Memory B cell (primary cell): ENCODE results near the gene YIPF2.
"Not testable (repeated sequence)": the region's sequence is repeated elsewhere in the genome, so short reads cannot be mapped to it uniquely, and the experiment has no call there.

Experiments used
- ATAC-seq: fragments of 150-1000 bp; cut with Tn5 transposase; 2 replicates; pipeline ENCODE4 v1.10.0; 2021; ENCODE audit warnings: low read depth, mild to moderate bottlenecking, moderate library complexity
- DNase-seq, 2 donors: peaks; one replicate each; pipeline ENCODE4 v3.0.0; 2022; ENCODE audit warnings: low spot score in 2 of 2
- H3K27ac Mint-ChIP-seq: one replicate; pipeline ENCODE4 v1.8.0; 2022; ENCODE audit warnings: mild to moderate bottlenecking, moderate library complexity, mixed read lengths
- H3K27me3 Mint-ChIP-seq: one replicate; pipeline ENCODE4 v1.8.0; 2022; ENCODE audit warnings: mixed read lengths
- H3K36me3 Mint-ChIP-seq: one replicate; pipeline ENCODE4 v1.8.0; 2022; ENCODE audit warnings: mild to moderate bottlenecking, mixed read lengths
- H3K4me1 Mint-ChIP-seq: one replicate; pipeline ENCODE4 v1.8.0; 2022; ENCODE audit warnings: mixed read lengths
- H3K4me3 Mint-ChIP-seq: one replicate; pipeline ENCODE4 v1.8.0; 2022; ENCODE audit warnings: mild to moderate bottlenecking, moderate library complexity, mixed read lengths
- H3K9me3 Mint-ChIP-seq: one replicate; pipeline ENCODE4 v1.8.0; 2022; ENCODE audit warnings: mixed read lengths

Gene YIPF2

GRCh38 chr19:10887616-10888367, 40.6 kb downstream of the YIPF2 start:
- no peak overlapping the region for H3K27ac Mint-ChIP-seq
- ATAC-seq (no peak), DNase-seq (no peak)
- peaks cover 2% of the 10 kb centered on the region for H3K36me3 Mint-ChIP-seq
- H3K9me3 Mint-ChIP-seq = no peaks in the 10 kb centered on the region
- no peaks in the 10 kb centered on the region for H3K27me3 Mint-ChIP-seq
- H3K4me3 Mint-ChIP-seq = no peak overlapping the region
- peaks cover 13% of the 10 kb centered on the region for H3K4me1 Mint-ChIP-seq

GRCh38 chr19:10885201-10886169, 43.0 kb downstream of the YIPF2 start:
- H3K9me3 Mint-ChIP-seq = no peaks in the 10 kb centered on the region
- no peaks in the 10 kb centered on the region for H3K27me3 Mint-ChIP-seq
- ATAC-seq (no peak), DNase-seq (no peak)
- no peak overlapping the region for H3K4me3 Mint-ChIP-seq
- H3K27ac Mint-ChIP-seq = no peak overlapping the region
- peaks cover 2% of the 10 kb centered on the region for H3K36me3 Mint-ChIP-seq
- H3K4me1 Mint-ChIP-seq = peaks cover 15% of the 10 kb centered on the region

GRCh38 chr19:10884274-10884673, 44.2 kb downstream of the YIPF2 start:
- ATAC-seq = no peak
- H3K4me1 Mint-ChIP-seq = peaks cover 17% of the 10 kb centered on the region

GRCh38 chr19:10882108-10882457, 46.4 kb downstream of the YIPF2 start:
- Mint-ChIP-seq H3K27ac (no peak overlapping the region), H3K9me3 (no peaks in the 10 kb centered on the region), H3K27me3 (no peaks in the 10 kb centered on the region), H3K36me3 (peaks cover 3% of the 10 kb centered on the region), H3K4me3 (no peak overlapping the region), H3K4me1 (peaks cover 18% of the 10 kb centered on the region)
- DNase-seq (no peak), ATAC-seq (no peak)

More at GRCh38 chr19:10884274-10884673, 44.2 kb downstream of the YIPF2 start:
- H3K4me3 Mint-ChIP-seq = no peak overlapping the region
- DNase-seq = no peak
- H3K36me3 Mint-ChIP-seq = peaks cover 2% of the 10 kb centered on the region
- no peaks in the 10 kb centered on the region for H3K9me3 Mint-ChIP-seq
- no peaks in the 10 kb centered on the region for H3K27me3 Mint-ChIP-seq
- no peak overlapping the region for H3K27ac Mint-ChIP-seq

GRCh38 chr19:10881403-10882107, 46.9 kb downstream of the YIPF2 start:
- Mint-ChIP-seq H3K36me3 (peaks cover 2% of the 10 kb centered on the region), H3K4me1 (peaks cover 21% of the 10 kb centered on the region), H3K9me3 (no peaks in the 10 kb centered on the region), H3K27me3 (no peaks in the 10 kb centered on the region), H3K27ac (no peak overlapping the region), H3K4me3 (no peak overlapping the region)
- no peak for DNase-seq
- no peak for ATAC-seq

- DNase-seq = no peak
- Mint-ChIP-seq H3K4me1 (peaks cover 21% of the 10 kb centered on the region), H3K27me3 (no peaks in the 10 kb centered on the region), H3K9me3 (no peaks in the 10 kb centered on the region), H3K36me3 (peaks cover 2% of the 10 kb centered on the region), H3K4me3 (peak overlapping the region; percentile 69), H3K27ac (peak overlapping the region; percentile 80)
- ATAC-seq = peak; percentile 44
These were observed 50.2 kb downstream of the YIPF2 start for GRCh38 chr19:10878253-10878652.

GRCh38 chr19:10877608-10878007, 50.8 kb downstream of the YIPF2 start:
- peak overlapping the region; percentile 69 for H3K4me3 Mint-ChIP-seq
- peak overlapping the region; percentile 80 for H3K27ac Mint-ChIP-seq
- ATAC-seq, H3K9me3 Mint-ChIP-seq, H3K27me3 Mint-ChIP-seq, H3K36me3 Mint-ChIP-seq, DNase-seq: not testable (repeated sequence)
- H3K4me1 Mint-ChIP-seq = peaks cover 25% of the 10 kb centered on the region

GRCh38 chr19:10876459-10877240, 51.8 kb downstream of the YIPF2 start:
- H3K4me3 Mint-ChIP-seq = peak overlapping the region; percentile 14

GRCh38 chr19:10874024-10874423, 54.4 kb downstream of the YIPF2 start:
- no peaks in the 10 kb centered on the region for H3K9me3 Mint-ChIP-seq
- no peak overlapping the region for H3K27ac Mint-ChIP-seq
- no peaks in the 10 kb centered on the region for H3K27me3 Mint-ChIP-seq

More at GRCh38 chr19:10876459-10877240, 51.8 kb downstream of the YIPF2 start:
- Mint-ChIP-seq H3K27ac (peak overlapping the region; percentile 59), H3K4me1 (peaks cover 31% of the 10 kb centered on the region), H3K36me3 (peaks cover 3% of the 10 kb centered on the region), H3K9me3 (no peaks in the 10 kb centered on the region), H3K27me3 (no peaks in the 10 kb centered on the region)
- ATAC-seq (peak; percentile 50), DNase-seq (no peak)

GRCh38 chr19:10872546-10873107, 55.8 kb downstream of the YIPF2 start:
- DNase-seq = no peak
- Mint-ChIP-seq H3K36me3 (peaks cover 1% of the 10 kb centered on the region), H3K4me3 (peak overlapping the region; percentile 84), H3K4me1 (peaks cover 32% of the 10 kb centered on the region), H3K27me3 (no peaks in the 10 kb centered on the region), H3K9me3 (no peaks in the 10 kb centered on the region), H3K27ac (peak overlapping the region; percentile 61)
- ATAC-seq = no peak

More at GRCh38 chr19:10874024-10874423, 54.4 kb downstream of the YIPF2 start:
- ATAC-seq (no peak), DNase-seq (no peak)
- H3K4me1 Mint-ChIP-seq = peaks cover 32% of the 10 kb centered on the region
- H3K4me3 Mint-ChIP-seq = peak overlapping the region; percentile 61
- peaks cover 1% of the 10 kb centered on the region for H3K36me3 Mint-ChIP-seq
